OCI-LY1 (cell line): ENCODE data around the gene ARHGAP18.

ENCODE experiments used
- EZH2 ChIP-seq: fragments of 200-600 bp; sonication (generic), shearing (Covaris generic); IDR thresholded peaks from 2 replicates; pipeline ENCODE4 v1.8.0; 2017; ENCODE audit warnings: borderline replicate concordance, mixed run types, mild to moderate bottlenecking, antibody characterized with exemption, low read length, moderate library complexity, mixed read lengths
- TF ChIP-seq, protein P1 (sequence below): fragments of 200-600 bp; sonication (generic), shearing (Covaris generic); IDR thresholded peaks from 2 replicates; pipeline ENCODE4 v1.5.1; 2017; ENCODE audit warnings: mild to moderate bottlenecking, antibody characterized with exemption, low read length, moderate library complexity, mixed read lengths

DNA sequence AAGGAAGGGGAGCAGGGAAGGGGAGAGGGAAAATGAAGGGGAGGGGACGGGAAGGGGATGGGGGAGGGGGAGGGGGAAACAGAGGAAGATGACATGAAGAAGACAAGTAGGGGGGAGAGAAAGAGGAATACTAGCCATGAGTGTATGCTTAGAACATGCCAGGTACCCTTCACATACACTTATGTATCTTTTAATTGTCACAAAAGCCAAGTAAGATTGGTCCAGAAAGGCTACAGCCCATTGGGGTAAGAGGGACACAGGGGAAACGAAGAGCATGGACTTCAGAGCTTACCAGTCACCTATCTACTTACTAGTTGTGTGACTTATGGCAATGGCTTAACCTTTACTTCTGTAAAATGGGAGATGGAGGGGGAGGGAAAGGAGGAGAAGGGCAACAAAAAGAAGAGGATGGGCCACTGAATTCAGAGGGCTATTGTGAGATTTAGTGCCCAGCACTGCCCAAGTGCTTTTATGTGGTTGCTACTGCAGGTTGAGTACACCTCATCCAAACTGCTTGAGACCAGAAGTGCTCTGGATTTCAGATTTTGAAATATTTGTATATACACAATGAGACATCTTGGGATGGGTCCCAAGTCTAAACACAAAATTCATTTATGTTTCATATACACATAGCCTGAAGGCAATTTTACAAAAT is 90.3 kb downstream of the ARHGAP18 start:
- TF ChIP-seq, protein P1, sequence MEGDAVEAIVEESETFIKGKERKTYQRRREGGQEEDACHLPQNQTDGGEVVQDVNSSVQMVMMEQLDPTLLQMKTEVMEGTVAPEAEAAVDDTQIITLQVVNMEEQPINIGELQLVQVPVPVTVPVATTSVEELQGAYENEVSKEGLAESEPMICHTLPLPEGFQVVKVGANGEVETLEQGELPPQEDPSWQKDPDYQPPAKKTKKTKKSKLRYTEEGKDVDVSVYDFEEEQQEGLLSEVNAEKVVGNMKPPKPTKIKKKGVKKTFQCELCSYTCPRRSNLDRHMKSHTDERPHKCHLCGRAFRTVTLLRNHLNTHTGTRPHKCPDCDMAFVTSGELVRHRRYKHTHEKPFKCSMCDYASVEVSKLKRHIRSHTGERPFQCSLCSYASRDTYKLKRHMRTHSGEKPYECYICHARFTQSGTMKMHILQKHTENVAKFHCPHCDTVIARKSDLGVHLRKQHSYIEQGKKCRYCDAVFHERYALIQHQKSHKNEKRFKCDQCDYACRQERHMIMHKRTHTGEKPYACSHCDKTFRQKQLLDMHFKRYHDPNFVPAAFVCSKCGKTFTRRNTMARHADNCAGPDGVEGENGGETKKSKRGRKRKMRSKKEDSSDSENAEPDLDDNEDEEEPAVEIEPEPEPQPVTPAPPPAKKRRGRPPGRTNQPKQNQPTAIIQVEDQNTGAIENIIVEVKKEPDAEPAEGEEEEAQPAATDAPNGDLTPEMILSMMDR: no peak
- no peak for TF ChIP-seq EZH2
